ENCODE data around the gene CHPT1.
A peak's percentile ranks its signal among the peaks of the same experiment; 100 is the strongest.

The CHPT1 gene

DNA sequence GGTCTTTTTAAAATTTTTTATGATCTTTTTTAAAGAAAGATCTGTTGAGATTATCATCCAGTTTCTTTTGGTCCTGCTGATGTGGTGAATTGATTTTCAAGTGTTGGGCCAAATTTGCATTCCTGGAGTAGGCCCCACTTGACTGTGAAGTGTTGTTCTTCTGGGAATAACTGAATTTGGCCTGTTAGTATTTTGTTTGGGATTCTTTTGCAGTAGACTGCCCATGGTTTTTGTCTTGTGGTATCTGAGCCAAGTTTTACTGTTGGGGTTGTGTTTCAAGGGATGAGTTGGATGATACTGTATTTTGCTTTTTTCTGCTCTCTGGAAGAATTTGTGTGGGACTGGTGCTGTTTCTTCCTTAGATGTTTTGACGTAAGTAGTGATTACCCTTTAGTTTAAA, 45.8 kb downstream of the CHPT1 start:
- Mint-ChIP-seq H3K4me3 (peak overlapping the region in 1 of 2 donors; percentile 49), H3K27ac (peak overlapping the region; percentile 73 to 95), H3K4me1 (ENCODE audit: low read depth in 2 of 2) (peaks cover 16 to 22% of the 10 kb centered on the region in 2 donors), H3K9me3 (no peaks in the 10 kb centered on the region), H3K36me3 (ENCODE audit: insufficient read depth) (peaks cover 20% of the 10 kb centered on the region), H3K27me3 (no peaks in the 10 kb centered on the region)
- ATAC-seq (replicated peaks) = no peak
- DNase-seq = no peak

- Mint-ChIP-seq H3K27ac (peak overlapping the region; percentile 73 to 95), H3K9me3 (no peaks in the 10 kb centered on the region), H3K4me1 (ENCODE audit: low read depth in 2 of 2) (peaks cover 16 to 22% of the 10 kb centered on the region in 2 donors), H3K27me3 (no peaks in the 10 kb centered on the region), H3K36me3 (ENCODE audit: insufficient read depth) (peaks cover 24% of the 10 kb centered on the region), H3K4me3 (peak overlapping the region; percentile 24 to 49)
- DNase-seq = peak; percentile 16 to 36 (median 27)
- peak; percentile 89 for ATAC-seq (replicated peaks)
These were observed 46.5 kb downstream of the CHPT1 start for GRCh38 chr12:101743724-101744472.

DNA sequence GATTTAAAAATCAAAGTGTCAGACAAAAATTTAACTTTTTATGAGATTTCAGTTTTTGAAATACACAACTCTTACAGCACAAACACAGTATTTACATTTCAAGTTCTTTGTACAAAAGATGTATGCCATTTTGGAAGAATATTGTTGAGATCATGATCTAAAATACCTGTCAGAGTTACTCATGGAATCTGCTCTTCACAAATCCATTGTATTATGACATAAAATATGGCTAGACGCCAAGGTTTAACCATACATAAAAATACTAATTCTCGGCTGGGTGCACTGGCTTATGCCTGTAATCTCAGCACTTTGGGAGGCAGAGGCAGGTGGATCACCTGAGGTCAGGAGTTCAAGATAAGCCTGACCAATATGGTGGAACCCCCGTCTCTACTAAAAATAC, 48.0 kb downstream of the CHPT1 start:
- peak overlapping the region in 1 of 2 donors; percentile 73 for H3K27ac Mint-ChIP-seq
- no peak overlapping the region for H3K4me3 Mint-ChIP-seq
- no peaks in the 10 kb centered on the region for H3K27me3 Mint-ChIP-seq
- no peak for ATAC-seq (replicated peaks)
- no peaks in the 10 kb centered on the region for H3K9me3 Mint-ChIP-seq
- H3K4me1 Mint-ChIP-seq (ENCODE audit: low read depth in 2 of 2) = peaks cover 16 to 22% of the 10 kb centered on the region in 2 donors
- DNase-seq = no peak
- H3K36me3 Mint-ChIP-seq (ENCODE audit: insufficient read depth) = peaks cover 29% of the 10 kb centered on the region

- peak overlapping the region in 1 of 2 donors; percentile 73 for H3K27ac Mint-ChIP-seq
- no peaks in the 10 kb centered on the region for H3K9me3 Mint-ChIP-seq
- H3K36me3 Mint-ChIP-seq (ENCODE audit: insufficient read depth) = peaks cover 29% of the 10 kb centered on the region
- H3K4me1 Mint-ChIP-seq (ENCODE audit: low read depth in 2 of 2) = peaks cover 16 to 22% of the 10 kb centered on the region in 2 donors
- H3K4me3 Mint-ChIP-seq = no peak overlapping the region
- no peak for DNase-seq
- no peaks in the 10 kb centered on the region for H3K27me3 Mint-ChIP-seq
- ATAC-seq (replicated peaks) = no peak
These were observed 48.8 kb downstream of the CHPT1 start for GRCh38 chr12:101746196-101746595.

DNA sequence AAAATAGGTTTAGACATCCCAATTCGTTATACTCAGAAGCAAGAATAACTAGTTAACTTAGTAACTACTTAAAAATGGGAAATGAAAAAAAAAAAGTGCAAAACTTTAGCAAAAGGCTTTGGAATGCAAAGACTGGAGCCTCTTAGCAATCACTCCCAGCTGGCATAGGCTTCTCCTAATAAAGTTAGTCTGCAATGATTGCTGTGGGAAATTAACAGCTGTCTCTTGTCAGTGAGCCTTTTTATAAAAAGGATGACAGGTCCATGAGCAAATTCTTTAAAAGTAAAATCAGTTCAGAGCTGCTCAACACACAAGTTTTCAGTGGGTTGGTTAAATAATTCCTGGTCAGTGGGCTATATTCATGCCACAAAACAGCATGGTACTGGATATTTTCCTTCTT, 49.2 kb downstream of the CHPT1 start:
- Mint-ChIP-seq H3K4me3 (no peak overlapping the region), H3K27ac (peak overlapping the region; percentile 4 to 66), H3K36me3 (ENCODE audit: insufficient read depth) (peaks cover 34% of the 10 kb centered on the region), H3K4me1 (ENCODE audit: low read depth in 2 of 2) (peaks cover 16 to 22% of the 10 kb centered on the region in 2 donors), H3K27me3 (no peaks in the 10 kb centered on the region), H3K9me3 (no peaks in the 10 kb centered on the region)
- no peak for DNase-seq
- ATAC-seq (replicated peaks) = no peak

GRCh38 chr12:101747697-101748096, 50.3 kb downstream of the CHPT1 start:
- Mint-ChIP-seq H3K4me1 (ENCODE audit: low read depth in 2 of 2) (peaks cover 14 to 18% of the 10 kb centered on the region in 2 donors), H3K4me3 (no peak overlapping the region), H3K27ac (peak overlapping the region; percentile 4 to 66), H3K36me3 (ENCODE audit: insufficient read depth) (peaks cover 42% of the 10 kb centered on the region), H3K9me3 (no peaks in the 10 kb centered on the region), H3K27me3 (no peaks in the 10 kb centered on the region)
- no peak for ATAC-seq (replicated peaks)
- DNase-seq = no peak

GRCh38 chr12:101748907-101749306, 51.5 kb downstream of the CHPT1 start:
- Mint-ChIP-seq H3K27me3 (no peaks in the 10 kb centered on the region), H3K4me1 (ENCODE audit: low read depth in 2 of 2) (peaks cover 6 to 9% of the 10 kb centered on the region in 2 donors), H3K9me3 (no peaks in the 10 kb centered on the region), H3K36me3 (ENCODE audit: insufficient read depth) (peaks cover 44% of the 10 kb centered on the region), H3K4me3 (no peak overlapping the region), H3K27ac (peak overlapping the region in 1 of 2 donors; percentile 66)
- DNase-seq = no peak
- ATAC-seq (replicated peaks) = no peak

DNA sequence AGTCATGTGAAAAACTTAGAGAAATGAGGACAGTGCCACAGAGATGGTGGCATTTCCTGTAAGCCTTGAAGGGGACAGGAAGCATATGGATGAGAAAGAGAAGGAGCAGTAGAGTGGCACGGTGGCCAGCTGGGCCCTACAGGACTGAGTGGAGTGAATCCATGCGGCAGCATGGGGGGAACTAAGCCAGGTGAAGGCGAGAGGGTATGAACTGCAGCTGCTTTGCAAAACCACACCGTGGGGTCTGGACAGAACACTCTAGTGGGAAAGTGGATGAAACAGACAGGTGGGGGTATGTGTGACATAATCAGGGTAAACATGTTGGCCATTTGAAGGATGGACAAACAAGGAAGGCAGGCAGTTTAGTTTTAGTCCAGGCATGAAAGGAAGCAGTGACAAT, 52.2 kb downstream of the CHPT1 start:
- no peaks in the 10 kb centered on the region for H3K9me3 Mint-ChIP-seq
- H3K36me3 Mint-ChIP-seq (ENCODE audit: insufficient read depth) = peaks cover 52% of the 10 kb centered on the region
- H3K4me3 Mint-ChIP-seq = no peak overlapping the region
- H3K4me1 Mint-ChIP-seq (ENCODE audit: low read depth in 2 of 2) = peaks cover 0 to 2% of the 10 kb centered on the region in 2 donors
- DNase-seq = no peak
- ATAC-seq (replicated peaks) = no peak
- H3K27me3 Mint-ChIP-seq = no peaks in the 10 kb centered on the region
- H3K27ac Mint-ChIP-seq = peak overlapping the region in 1 of 2 donors; percentile 66

GRCh38 chr12:101750152-101750551, 52.7 kb downstream of the CHPT1 start:
- Mint-ChIP-seq H3K9me3 (no peaks in the 10 kb centered on the region), H3K4me1 (ENCODE audit: low read depth in 2 of 2) (no peaks in the 10 kb centered on the region), H3K36me3 (ENCODE audit: insufficient read depth) (peaks cover 51% of the 10 kb centered on the region), H3K4me3 (no peak overlapping the region), H3K27me3 (no peaks in the 10 kb centered on the region), H3K27ac (peak overlapping the region in 1 of 2 donors; percentile 0)
- DNase-seq (no peak), ATAC-seq (replicated peaks) (no peak)

GRCh38 chr12:101759396-101760047, 62.1 kb downstream of the CHPT1 start:
- peaks cover 0 to 8% of the 10 kb centered on the region in 2 donors for H3K4me1 Mint-ChIP-seq (ENCODE audit: low read depth in 2 of 2)
- ATAC-seq (replicated peaks) = peak; percentile 72
- no peak overlapping the region for H3K4me3 Mint-ChIP-seq
- H3K27me3 Mint-ChIP-seq = no peaks in the 10 kb centered on the region
- peaks cover 51% of the 10 kb centered on the region for H3K36me3 Mint-ChIP-seq (ENCODE audit: insufficient read depth)
- peak in 1 of 3 experiments; percentile 6 for DNase-seq
- no peak overlapping the region for H3K27ac Mint-ChIP-seq
- no peaks in the 10 kb centered on the region for H3K9me3 Mint-ChIP-seq

- Mint-ChIP-seq H3K27me3 (no peaks in the 10 kb centered on the region), H3K4me1 (ENCODE audit: low read depth in 2 of 2) (peaks cover 0 to 8% of the 10 kb centered on the region in 2 donors), H3K9me3 (no peaks in the 10 kb centered on the region), H3K4me3 (no peak overlapping the region), H3K27ac (no peak overlapping the region), H3K36me3 (ENCODE audit: insufficient read depth) (peaks cover 49% of the 10 kb centered on the region)
- ATAC-seq (replicated peaks) (no peak), DNase-seq (no peak)
These were observed 63.9 kb downstream of the CHPT1 start for GRCh38 chr12:101761350-101761749.

- Mint-ChIP-seq H3K27ac (no peak overlapping the region), H3K4me1 (ENCODE audit: low read depth in 2 of 2) (peaks cover 0 to 8% of the 10 kb centered on the region in 2 donors), H3K27me3 (no peaks in the 10 kb centered on the region), H3K36me3 (ENCODE audit: insufficient read depth) (peaks cover 50% of the 10 kb centered on the region), H3K9me3 (no peaks in the 10 kb centered on the region), H3K4me3 (no peak overlapping the region)
- no peak for DNase-seq
- no peak for ATAC-seq (replicated peaks)
These were observed 64.3 kb downstream of the CHPT1 start for GRCh38 chr12:101761781-101762180.

DNA sequence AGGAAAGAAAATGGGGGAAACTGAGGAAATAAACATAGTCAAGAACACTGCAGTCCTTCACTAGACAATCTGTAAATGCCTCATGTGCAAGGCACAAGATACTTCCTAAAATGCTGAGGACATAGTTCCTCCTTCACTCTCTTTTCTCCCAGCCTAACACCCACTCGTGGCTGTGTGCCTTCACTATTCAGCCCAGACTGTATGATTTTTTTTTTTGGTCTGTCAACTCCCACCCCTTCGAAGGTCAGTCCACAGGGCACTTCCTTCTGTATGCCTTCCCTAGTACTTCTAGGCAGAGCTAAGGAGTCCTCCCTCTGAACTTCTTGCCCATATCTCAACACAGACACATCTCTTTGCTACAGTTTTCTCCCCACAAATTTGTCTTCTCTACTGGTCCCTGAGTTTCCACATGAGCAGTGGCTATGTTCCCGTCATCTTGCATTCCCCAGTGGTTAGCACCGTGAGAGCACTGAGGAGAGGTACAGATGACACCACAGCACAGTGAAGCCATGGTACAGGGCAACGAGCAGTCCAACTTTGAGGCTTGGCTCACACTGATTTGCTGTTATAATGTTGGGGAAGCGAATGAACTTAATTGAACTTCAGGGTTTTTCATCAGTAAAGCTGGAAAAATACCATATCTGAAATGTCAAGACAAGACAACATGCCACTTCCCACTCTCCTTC, 65.9 kb downstream of the CHPT1 start:
- Mint-ChIP-seq H3K36me3 (ENCODE audit: insufficient read depth) (peaks cover 46% of the 10 kb centered on the region), H3K4me3 (no peak overlapping the region), H3K27ac (peak overlapping the region in 1 of 2 donors; percentile 85)

More for the DNA sequence above, 65.9 kb downstream of the CHPT1 start:
- no peaks in the 10 kb centered on the region for H3K9me3 Mint-ChIP-seq
- no peak for DNase-seq
- peaks cover 0 to 8% of the 10 kb centered on the region in 2 donors for H3K4me1 Mint-ChIP-seq (ENCODE audit: low read depth in 2 of 2)
- H3K27me3 Mint-ChIP-seq = no peaks in the 10 kb centered on the region
- no peak for ATAC-seq (replicated peaks)
